IPS-20b (cell line): ENCODE results near the gene AFAP1.

Source experiments
- H3K27ac ChIP-seq: one replicate; pipeline ENCODE4 v1.5.1; 2013; ENCODE audit warnings: low read length
- H3K27me3 ChIP-seq: 2 replicates; pipeline ENCODE4 v1.6.1; 2013; ENCODE audit warnings: mild to moderate bottlenecking, low read length, inconsistent platforms; ENCODE audit not compliant: insufficient read depth
- H3K36me3 ChIP-seq: 2 replicates; pipeline ENCODE4 v1.6.1; 2013; ENCODE audit warnings: low read depth, mild to moderate bottlenecking, inconsistent platforms, low read length, moderate library complexity; ENCODE audit not compliant: insufficient read depth
- H3K4me1 ChIP-seq: 2 replicates; pipeline ENCODE4 v1.6.1; 2013; ENCODE audit warnings: mild to moderate bottlenecking, control low read depth, inconsistent platforms, low read length, moderate library complexity; ENCODE audit not compliant: insufficient read depth
- H3K4me3 ChIP-seq: 2 replicates; pipeline ENCODE4 v1.5.1; 2013; ENCODE audit warnings: mild to moderate bottlenecking, low read length, inconsistent platforms
- H3K9ac ChIP-seq: 2 replicates; pipeline ENCODE4 v1.6.1; 2013; ENCODE audit warnings: low read depth, mild to moderate bottlenecking, inconsistent platforms, low read length, moderate library complexity
- H3K9me3 ChIP-seq: 2 replicates; pipeline ENCODE4 v1.6.1; 2013; ENCODE audit warnings: mild to moderate bottlenecking, low read depth, low read length, inconsistent platforms; ENCODE audit not compliant: insufficient read depth

The AFAP1 gene

GRCh38 chr4:7762376-7763030, 177.2 kb downstream of the AFAP1 start:
- H3K9ac ChIP-seq: no peak overlapping the region
- H3K4me1 ChIP-seq: no peaks in the 10 kb centered on the region
- no peaks in the 10 kb centered on the region for H3K27me3 ChIP-seq
- H3K27ac ChIP-seq: no peak overlapping the region
- H3K36me3 ChIP-seq: peaks cover 17% of the 10 kb centered on the region; the same call in 1 of the 2 replicates
- no peak overlapping the region for H3K4me3 ChIP-seq
- no peaks in the 10 kb centered on the region for H3K9me3 ChIP-seq

DNA sequence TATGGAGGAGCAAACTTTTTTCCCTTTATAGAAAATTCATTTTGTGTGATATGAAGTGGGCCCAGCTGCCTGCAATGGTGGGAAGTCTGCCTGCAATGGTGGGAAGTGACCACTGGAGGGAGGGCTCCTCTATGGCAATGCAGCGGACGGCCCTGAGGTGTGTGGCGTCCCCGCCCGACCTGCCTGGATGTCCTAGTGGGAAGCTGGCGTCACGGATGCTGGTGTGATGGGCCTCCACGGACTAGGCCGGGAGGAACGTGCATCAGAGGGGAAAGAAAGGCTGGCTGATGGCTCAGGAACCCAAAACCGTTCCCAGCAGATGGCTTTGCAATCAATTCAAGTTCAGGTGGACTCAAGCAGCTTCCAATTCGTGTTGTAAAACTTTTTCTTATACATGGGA, 177.9 kb downstream of the AFAP1 start:
- Histone ChIP-seq H3K4me3 (no peak overlapping the region), H3K9me3 (no peaks in the 10 kb centered on the region), H3K4me1 (no peaks in the 10 kb centered on the region), H3K36me3 (peaks cover 13% of the 10 kb centered on the region; the same call in 1 of the 2 replicates), H3K9ac (no peak overlapping the region), H3K27ac (no peak overlapping the region), H3K27me3 (no peaks in the 10 kb centered on the region)

DNA sequence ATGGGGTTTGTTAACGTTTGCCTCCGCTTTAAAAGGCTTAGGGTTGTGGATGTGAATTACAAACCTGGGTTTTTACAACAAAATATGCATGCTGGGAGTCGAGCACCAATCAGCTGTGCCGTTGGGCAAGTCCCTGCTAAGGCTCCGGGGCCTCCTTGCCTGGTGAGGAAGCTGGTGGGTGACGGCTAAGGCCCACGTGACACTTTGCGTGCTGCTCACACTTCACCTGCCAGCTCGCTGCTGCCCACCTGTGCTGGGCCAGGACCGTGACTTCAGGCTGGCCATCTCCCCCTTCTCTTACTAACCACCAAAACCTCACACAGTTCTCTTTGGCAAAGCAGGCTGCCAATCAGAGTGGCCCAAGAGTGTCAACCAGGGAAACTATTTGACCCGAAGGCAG, 178.3 kb downstream of the AFAP1 start:
- Histone ChIP-seq H3K4me1 (no peaks in the 10 kb centered on the region), H3K27ac (no peak overlapping the region), H3K36me3 (peaks cover 10% of the 10 kb centered on the region; the same call in 1 of the 2 replicates), H3K9me3 (no peaks in the 10 kb centered on the region), H3K27me3 (no peaks in the 10 kb centered on the region), H3K4me3 (no peak overlapping the region), H3K9ac (no peak overlapping the region)

DNA sequence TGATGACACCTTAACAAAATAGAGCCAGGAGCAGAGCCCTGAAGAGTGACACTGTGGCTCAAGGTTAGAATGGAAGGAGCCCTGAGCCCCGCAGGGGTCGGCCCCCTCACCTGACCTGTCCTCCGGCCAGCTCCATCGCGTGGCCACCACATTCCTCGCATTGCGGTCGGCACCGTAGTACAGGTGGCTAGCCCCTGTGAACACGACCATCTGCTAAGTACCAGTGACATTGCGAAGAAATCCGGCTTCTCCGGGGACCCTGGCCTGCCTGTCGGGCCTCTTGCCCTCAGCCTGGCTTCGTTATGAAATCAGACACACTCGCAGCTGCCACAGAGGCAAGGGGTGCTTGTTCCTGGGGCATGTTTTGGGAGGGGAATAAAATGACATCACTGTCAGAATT, 179.0 kb downstream of the AFAP1 start:
- Histone ChIP-seq H3K27ac (no peak overlapping the region), H3K9ac (no peak overlapping the region), H3K4me3 (no peak overlapping the region), H3K4me1 (no peaks in the 10 kb centered on the region), H3K27me3 (no peaks in the 10 kb centered on the region), H3K36me3 (peaks cover 10% of the 10 kb centered on the region; the same call in 1 of the 2 replicates), H3K9me3 (no peaks in the 10 kb centered on the region)

- H3K27ac ChIP-seq: no peak overlapping the region
- no peaks in the 10 kb centered on the region for H3K9me3 ChIP-seq
- peaks cover 10% of the 10 kb centered on the region; the same call in 1 of the 2 replicates for H3K36me3 ChIP-seq
Measured at GRCh38 chr4:7760228-7760627, 179.4 kb downstream of the AFAP1 start.

GRCh38 chr4:7759635-7760034, 180.0 kb downstream of the AFAP1 start:
- no peak overlapping the region for H3K9ac ChIP-seq
- no peaks in the 10 kb centered on the region for H3K4me1 ChIP-seq
- no peak overlapping the region for H3K27ac ChIP-seq
- peaks cover 10% of the 10 kb centered on the region; the same call in 1 of the 2 replicates for H3K36me3 ChIP-seq
- no peaks in the 10 kb centered on the region for H3K9me3 ChIP-seq
- no peaks in the 10 kb centered on the region for H3K27me3 ChIP-seq
- no peak overlapping the region for H3K4me3 ChIP-seq

More at GRCh38 chr4:7760228-7760627, 179.4 kb downstream of the AFAP1 start:
- H3K27me3 ChIP-seq: no peaks in the 10 kb centered on the region
- no peak overlapping the region for H3K9ac ChIP-seq
- no peaks in the 10 kb centered on the region for H3K4me1 ChIP-seq
- no peak overlapping the region for H3K4me3 ChIP-seq

DNA sequence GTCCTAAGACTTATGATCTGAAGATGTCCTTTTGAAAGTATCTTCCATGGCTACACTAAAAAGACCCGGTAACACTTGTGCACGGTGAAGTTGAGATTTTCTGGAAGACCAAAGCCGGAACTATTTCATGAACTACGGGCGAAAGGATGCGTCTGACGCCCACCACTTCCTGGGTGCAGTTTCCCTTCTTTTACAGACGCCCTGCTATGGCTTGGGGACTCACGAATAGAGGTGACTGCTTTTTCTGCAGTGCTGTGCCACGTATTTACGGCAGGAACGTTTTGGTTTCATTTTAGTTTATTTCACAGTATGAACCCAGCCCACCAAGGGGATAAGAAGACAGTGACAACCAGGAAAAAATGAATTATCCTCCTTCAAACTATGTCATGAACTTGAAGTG, 180.4 kb downstream of the AFAP1 start:
- no peaks in the 10 kb centered on the region for H3K27me3 ChIP-seq
- H3K36me3 ChIP-seq: peaks cover 10% of the 10 kb centered on the region; the same call in 1 of the 2 replicates
- no peak overlapping the region for H3K9ac ChIP-seq
- no peak overlapping the region for H3K4me3 ChIP-seq
- no peaks in the 10 kb centered on the region for H3K9me3 ChIP-seq
- no peak overlapping the region for H3K27ac ChIP-seq
- H3K4me1 ChIP-seq: no peaks in the 10 kb centered on the region

GRCh38 chr4:7758476-7758875, 181.2 kb downstream of the AFAP1 start:
- H3K9ac ChIP-seq: no peak overlapping the region
- no peak overlapping the region for H3K27ac ChIP-seq
- no peaks in the 10 kb centered on the region for H3K4me1 ChIP-seq
- H3K36me3 ChIP-seq: peaks cover 6% of the 10 kb centered on the region; the same call in 1 of the 2 replicates
- H3K9me3 ChIP-seq: no peaks in the 10 kb centered on the region
- no peak overlapping the region for H3K4me3 ChIP-seq
- H3K27me3 ChIP-seq: no peaks in the 10 kb centered on the region

DNA sequence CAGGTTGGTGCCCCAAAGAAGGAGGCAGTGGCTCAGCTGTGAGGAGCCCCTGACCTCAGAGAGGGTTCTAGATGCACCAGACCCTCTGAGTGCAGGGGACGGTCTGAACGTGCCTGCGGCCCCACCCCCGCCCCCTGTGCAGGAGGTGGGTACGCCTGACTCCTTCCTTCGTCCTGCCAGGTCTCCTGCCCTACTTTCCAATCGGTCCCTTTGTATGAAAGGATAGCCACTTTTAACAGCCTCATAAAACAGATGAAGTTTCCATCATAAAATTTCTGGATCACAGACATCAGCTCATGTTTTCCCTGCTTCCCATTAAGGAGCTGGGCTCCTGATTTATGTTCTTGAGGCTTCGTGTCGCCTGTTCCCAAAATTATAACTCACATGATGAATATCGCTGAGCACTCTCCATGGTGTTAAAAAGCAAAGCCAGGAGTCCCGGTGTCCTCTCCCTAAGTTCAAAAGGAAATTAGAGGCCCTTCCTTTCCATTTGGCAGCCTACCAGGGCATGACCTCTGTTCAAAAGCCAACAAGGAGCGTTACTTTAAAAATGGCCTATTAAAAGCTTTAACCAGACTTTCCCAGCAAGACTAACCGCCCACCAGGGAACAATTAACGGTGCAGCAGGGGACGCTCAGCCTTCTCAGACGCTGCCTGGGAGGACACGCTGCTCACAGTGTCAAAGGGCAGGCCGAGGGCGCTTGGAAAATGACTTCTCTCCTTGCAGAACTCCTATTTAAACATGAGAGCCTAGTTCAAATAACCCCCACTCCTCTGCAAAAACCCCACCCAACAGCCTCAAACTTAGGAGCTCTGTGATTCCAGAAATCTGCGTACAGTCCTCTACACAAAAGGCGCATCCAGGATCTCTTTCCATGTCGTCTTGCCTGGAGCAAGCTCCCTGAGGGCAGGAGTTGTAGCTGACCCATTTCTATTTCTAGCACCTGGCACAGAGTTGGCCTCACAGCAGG, 181.9 kb downstream of the AFAP1 start:
- H3K27me3 ChIP-seq: no peaks in the 10 kb centered on the region
- no peak overlapping the region for H3K27ac ChIP-seq
- H3K36me3 ChIP-seq: peaks cover 6% of the 10 kb centered on the region; the same call in 1 of the 2 replicates
- H3K4me3 ChIP-seq: no peak overlapping the region
- no peak overlapping the region for H3K9ac ChIP-seq
- H3K9me3 ChIP-seq: no peaks in the 10 kb centered on the region
- no peaks in the 10 kb centered on the region for H3K4me1 ChIP-seq

DNA sequence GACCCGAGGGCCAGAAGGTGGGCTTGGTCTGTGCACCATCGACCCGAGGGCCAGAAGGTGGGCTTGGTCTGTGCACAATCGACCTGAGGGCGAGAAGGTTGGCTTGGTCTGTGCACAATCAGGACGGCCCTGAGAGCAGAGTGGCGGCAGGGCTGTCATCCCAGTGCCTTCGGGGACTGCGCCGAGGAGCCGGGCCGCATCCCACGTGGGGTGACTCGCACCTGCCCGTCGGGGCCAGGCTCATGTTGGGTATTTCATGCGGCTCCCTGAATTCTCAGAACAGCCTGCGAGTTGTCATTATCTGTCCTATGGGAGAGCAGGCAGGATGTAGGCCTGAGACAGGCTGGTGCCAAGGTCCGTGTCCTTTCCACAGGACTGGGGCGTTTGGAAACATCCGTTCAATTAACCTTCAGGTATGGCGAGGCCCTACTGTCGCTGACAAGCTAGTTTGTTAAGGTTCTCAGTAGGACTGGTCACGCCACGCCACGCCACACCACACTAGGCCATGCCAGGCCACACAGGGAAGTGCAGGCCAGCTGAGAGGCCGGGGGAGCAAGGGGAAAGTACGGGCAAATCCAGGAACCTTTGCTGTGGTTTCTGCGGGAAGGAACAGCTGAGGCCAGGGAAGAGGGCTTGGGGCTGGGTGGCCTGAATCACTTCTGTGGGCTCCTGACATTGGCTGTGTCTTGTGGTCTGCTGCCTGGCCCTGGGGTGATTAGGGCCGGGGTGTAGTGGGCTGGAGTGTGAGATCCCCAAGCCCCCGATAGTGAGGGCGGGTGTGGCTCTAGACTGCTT, 182.9 kb downstream of the AFAP1 start:
- H3K4me3 ChIP-seq: no peak overlapping the region
- H3K9ac ChIP-seq: no peak overlapping the region
- H3K27ac ChIP-seq: no peak overlapping the region
- H3K9me3 ChIP-seq: no peaks in the 10 kb centered on the region
- H3K27me3 ChIP-seq: no peaks in the 10 kb centered on the region
- no peaks in the 10 kb centered on the region for H3K4me1 ChIP-seq
- peaks cover 6% of the 10 kb centered on the region; the same call in 1 of the 2 replicates for H3K36me3 ChIP-seq

DNA sequence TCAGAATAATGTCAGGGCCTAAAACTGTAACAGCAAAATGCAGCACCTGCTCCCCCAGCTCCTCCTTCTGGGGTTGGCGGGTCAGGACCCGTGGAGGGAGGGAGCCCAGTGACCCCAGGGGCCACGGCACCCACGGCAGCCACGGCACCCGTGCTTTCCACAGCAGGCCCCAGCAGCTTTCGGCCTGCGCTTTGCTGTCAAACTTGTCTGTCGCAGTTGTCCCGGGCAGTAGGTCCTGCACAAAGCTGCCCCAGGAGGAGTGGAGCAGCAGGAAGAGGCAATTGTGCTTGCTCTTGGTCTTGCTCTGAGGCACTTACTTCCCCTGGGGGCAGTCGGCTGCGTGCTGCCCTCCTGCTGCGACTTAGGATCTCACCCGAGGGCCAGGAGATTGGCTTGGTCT, 183.6 kb downstream of the AFAP1 start:
- H3K4me1 ChIP-seq: no peaks in the 10 kb centered on the region
- no peak overlapping the region for H3K27ac ChIP-seq
- H3K4me3 ChIP-seq: no peak overlapping the region
- H3K9ac ChIP-seq: no peak overlapping the region
- peaks cover under 1% of the 10 kb centered on the region; the same call in 1 of the 2 replicates for H3K36me3 ChIP-seq
- H3K27me3 ChIP-seq: no peaks in the 10 kb centered on the region
- H3K9me3 ChIP-seq: no peaks in the 10 kb centered on the region
